H54 (cell line): ENCODE measurements around the gene OXCT1.
"Not testable (repeated sequence)": the region's sequence is repeated elsewhere in the genome, so short reads cannot be mapped to it uniquely, and the experiment has no call there.

Experiments used
- DNase-seq: peaks from one replicate; pipeline ENCODE4 v3.0.0; 2011; ENCODE audit warnings: low spot score, mixed read lengths; ENCODE audit not compliant: insufficient read length
- FAIRE-seq: peaks from 3 replicates; lab custom pipeline; 2011; peaks lifted over from hg19 to GRCh38; lab: Jason Lieb, UNC
- POLR2A ChIP-seq: IDR thresholded peaks from 2 replicates; pipeline ENCODE4 v1.6.1; 2011; ENCODE audit warnings: low read depth, mild to moderate bottlenecking, low read length

Gene OXCT1

GRCh38 chr5:41856644-41857491, 13.4 kb downstream of the OXCT1 start:
- FAIRE-seq = peak; percentile 99
- TF ChIP-seq POLR2A = no peak
- peak; percentile 21 for DNase-seq

GRCh38 chr5:41852293-41852692, 17.9 kb downstream of the OXCT1 start:
- DNase-seq (no peak), FAIRE-seq (no peak)
- TF ChIP-seq POLR2A = no peak

DNA sequence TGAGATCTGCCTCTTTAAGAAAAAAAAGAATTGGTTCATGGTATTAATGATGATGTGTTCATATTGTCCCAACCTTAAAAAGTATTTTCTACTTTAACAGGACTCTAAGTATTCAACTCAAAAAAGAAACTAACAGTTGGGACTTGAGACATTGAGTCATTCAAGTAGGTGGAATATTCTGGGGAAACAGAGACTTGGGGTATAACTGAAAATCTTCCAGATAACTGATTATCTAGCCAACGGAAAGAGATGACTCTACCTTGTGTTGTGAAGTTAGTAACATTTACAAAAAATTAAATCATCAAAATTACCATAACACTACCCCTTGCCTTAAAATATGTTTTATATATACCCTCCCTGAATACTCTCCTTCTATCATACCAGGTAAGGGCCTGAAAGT, 19.1 kb downstream of the OXCT1 start:
- FAIRE-seq = no peak
- no peak for TF ChIP-seq POLR2A

GRCh38 chr5:41848983-41849382, 21.2 kb downstream of the OXCT1 start:
- no peak for TF ChIP-seq POLR2A
- FAIRE-seq (no peak), DNase-seq (no peak)

More for the DNA sequence above, 19.1 kb downstream of the OXCT1 start:
- DNase-seq = no peak

- not testable (repeated sequence) for FAIRE-seq, DNase-seq
Observed at GRCh38 chr5:41845751-41846150, 24.5 kb downstream of the OXCT1 start.

GRCh38 chr5:41844502-41844901, 25.7 kb downstream of the OXCT1 start:
- TF ChIP-seq POLR2A = no peak
- DNase-seq = no peak
- FAIRE-seq = no peak

DNA sequence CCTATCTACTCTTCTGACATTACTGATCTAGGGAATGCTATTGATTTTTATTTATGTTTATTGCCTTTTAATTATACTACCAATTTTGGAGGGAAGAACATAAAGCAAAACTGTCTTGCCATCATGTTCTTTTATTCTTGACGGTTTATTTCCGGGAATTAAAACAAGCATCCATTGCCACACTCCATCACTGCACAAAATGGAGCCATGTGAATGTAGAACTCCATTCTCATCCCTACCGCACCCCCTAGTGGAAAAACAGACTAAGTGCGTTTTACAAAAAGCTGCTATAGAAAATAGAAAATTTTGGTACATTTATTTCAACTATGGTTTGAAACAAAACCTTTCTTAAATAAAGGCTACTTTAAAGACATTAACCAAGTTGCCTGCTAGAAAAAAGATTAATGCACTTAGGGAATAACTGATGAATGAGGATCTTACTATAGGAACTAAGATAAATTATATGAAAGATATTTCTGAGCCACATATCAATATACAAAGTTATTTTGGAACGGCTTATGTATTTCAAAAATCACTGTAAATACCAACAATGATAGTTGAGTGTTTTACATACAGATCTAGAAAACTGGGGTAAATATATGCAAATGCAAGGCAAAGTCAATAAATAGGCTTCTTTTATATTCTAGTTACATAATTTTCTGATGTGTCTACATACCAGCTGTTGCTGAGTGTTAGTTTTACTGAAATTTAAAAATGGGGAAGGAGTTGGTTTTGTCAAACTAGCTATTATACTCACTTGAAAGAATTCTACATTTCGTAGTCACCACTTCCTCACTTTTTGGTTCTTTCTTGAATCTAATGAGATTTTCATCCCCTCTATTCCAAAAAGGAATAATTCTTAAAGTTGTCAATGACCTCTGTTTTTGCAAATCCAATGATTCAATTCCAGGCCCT, 26.5 kb downstream of the OXCT1 start:
- no peak for TF ChIP-seq POLR2A
- peak; percentile 98 for FAIRE-seq
- DNase-seq = peak; percentile 7

DNA sequence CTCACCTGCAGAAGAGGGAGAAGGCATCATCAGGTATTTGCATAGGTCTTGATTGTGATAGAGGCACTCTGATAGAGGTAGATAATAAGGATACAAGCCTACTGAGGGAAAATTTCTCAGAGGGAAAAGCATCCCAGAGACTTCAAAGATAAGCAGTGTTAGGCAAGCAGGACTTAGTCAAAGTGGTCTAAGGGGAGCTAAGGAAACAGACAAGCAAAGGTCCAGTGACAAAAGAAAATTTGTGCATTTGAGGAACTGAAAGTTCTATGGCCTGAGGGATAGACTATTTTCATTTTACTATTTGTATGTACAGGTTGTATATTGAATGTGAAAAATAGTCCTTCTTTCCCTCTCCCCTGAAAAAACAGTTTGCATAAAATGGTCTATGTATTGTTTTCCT, 27.4 kb downstream of the OXCT1 start:
- TF ChIP-seq POLR2A = no peak
- no peak for FAIRE-seq
- DNase-seq = no peak

DNA sequence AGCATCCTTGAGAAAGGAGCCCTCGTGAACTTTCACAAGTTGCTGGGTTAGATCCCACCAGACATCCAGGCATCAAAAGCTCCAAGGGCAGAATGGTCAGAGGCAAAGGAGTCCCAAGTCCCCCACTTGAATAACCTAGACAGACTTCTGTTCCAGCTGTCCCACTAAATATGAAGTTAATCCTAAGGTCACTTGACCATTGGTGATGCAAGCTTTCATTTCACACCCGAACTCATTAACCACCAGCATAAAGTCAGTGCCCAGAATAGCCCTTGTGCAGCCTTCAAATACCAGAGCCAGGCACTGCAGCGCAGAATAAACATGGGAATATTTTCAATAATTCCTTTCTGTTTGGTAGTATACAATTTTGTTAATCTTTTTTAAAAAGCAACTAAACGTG, 28.9 kb downstream of the OXCT1 start:
- DNase-seq = no peak
- no peak for FAIRE-seq

DNA sequence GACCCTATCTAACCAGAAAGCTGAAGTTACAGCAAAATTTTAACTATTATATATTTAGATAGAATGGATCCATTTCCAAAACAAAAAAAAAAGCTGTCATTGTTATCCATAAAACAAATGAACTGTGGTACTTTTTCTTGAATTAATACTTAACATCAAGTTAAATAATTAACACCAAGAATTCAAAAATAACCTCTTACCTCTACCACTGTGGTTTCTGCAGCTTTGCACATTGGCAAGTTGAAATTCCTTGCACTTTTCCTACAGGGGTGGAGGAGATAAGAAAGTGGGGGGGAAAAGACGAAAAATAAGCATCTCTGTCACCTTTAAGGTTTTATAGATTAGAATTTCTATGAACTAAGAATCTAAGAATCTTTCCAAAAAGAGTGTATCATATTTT, 30.0 kb downstream of the OXCT1 start:
- no peak for TF ChIP-seq POLR2A
- DNase-seq = no peak
- FAIRE-seq = no peak

More for the DNA sequence above, 28.9 kb downstream of the OXCT1 start:
- TF ChIP-seq POLR2A = no peak

GRCh38 chr5:41837793-41838192, 32.4 kb downstream of the OXCT1 start:
- no peak for TF ChIP-seq POLR2A
- no peak for FAIRE-seq
- DNase-seq = no peak

- FAIRE-seq (peak; percentile 98), DNase-seq (peak; percentile 50)
- no peak for TF ChIP-seq POLR2A
Observed at GRCh38 chr5:41835645-41836044, 34.6 kb downstream of the OXCT1 start.

DNA sequence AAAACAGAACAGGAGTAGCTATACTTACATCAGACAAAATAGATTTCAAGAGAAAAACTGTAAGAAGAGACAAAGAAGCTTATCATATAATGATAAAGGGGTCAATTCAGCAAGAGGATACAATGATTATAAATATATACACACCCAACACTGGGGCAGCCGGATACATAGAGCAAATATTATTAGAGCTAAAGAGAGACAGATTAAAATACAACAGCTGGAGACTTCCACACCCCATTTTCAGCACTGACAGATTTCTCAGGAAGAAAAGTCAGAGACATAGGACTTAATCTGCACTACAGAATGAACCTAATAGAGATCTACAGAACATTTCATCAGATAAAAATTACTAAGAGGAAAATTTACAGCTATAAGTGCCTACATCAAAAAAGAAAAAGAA, 35.7 kb downstream of the OXCT1 start:
- no peak for DNase-seq
- TF ChIP-seq POLR2A = no peak
- FAIRE-seq = no peak

GRCh38 chr5:41832430-41832829, 37.8 kb downstream of the OXCT1 start:
- no peak for DNase-seq
- peak; percentile 20 for FAIRE-seq
- no peak for TF ChIP-seq POLR2A
